ENCODE results near the gene PCYT1A.
"Not testable (repeated sequence)": the region's sequence is repeated elsewhere in the genome, so short reads cannot be mapped to it uniquely, and the experiment has no call there.

Gene PCYT1A

DNA sequence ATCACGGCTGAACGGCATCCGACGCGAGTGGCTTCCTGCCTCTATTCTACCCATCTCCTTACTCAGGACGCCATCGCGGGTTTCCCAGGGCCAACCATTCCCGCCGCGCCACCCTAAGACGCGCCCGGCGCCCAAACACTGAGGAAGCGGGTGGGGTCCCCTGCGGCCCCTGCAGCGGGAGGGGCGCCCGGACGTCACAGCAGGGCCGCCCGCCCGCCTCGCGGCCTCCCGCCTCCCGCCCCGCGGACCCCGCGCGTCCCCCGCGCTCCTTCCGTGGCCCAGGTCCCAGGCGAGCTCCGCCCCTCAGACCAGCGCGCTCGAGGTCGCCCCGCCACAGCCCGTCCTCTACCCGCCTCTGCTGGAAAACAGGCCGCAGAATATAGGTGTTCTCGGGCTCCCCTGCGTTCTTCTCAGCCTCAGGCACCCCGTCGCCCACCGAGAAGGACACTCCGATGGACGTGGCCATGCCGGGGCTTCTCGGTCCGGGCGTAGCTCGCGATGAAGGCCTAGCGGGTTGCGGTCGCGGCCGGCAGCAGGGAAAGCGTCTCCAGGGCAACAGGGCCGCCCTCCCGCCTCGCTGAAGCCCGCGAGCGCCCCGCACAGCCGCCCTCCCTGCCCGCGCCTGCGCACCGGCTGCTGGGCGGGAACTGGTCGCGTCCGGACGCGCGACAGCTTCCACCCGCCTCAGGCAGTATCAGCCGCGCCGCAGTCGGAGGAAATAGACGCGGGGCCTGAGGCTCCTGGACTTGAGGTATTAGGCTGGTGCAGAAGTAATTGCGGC is 30.4 kb upstream of the PCYT1A start, which contains the start of gene DYNLT2B:
DYNLT2B (minus strand) TSS at position 554 of the 781 bp plus-strand sequence; CDS start at position 466, 88 bp downstream.
- no peaks in the 10 kb centered on the region for H3K9me3 Mint-ChIP-seq
- TF ChIP-seq, protein P1, sequence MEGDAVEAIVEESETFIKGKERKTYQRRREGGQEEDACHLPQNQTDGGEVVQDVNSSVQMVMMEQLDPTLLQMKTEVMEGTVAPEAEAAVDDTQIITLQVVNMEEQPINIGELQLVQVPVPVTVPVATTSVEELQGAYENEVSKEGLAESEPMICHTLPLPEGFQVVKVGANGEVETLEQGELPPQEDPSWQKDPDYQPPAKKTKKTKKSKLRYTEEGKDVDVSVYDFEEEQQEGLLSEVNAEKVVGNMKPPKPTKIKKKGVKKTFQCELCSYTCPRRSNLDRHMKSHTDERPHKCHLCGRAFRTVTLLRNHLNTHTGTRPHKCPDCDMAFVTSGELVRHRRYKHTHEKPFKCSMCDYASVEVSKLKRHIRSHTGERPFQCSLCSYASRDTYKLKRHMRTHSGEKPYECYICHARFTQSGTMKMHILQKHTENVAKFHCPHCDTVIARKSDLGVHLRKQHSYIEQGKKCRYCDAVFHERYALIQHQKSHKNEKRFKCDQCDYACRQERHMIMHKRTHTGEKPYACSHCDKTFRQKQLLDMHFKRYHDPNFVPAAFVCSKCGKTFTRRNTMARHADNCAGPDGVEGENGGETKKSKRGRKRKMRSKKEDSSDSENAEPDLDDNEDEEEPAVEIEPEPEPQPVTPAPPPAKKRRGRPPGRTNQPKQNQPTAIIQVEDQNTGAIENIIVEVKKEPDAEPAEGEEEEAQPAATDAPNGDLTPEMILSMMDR (IDR thresholded peaks at IDR 0.05) = no peak
- H3K27ac Mint-ChIP-seq = peak within 1 kb of the TSS; percentile 99
- peaks cover 12% of the 10 kb centered on the region for H3K36me3 Mint-ChIP-seq (ENCODE audit: low read depth)
- H3K27me3 Mint-ChIP-seq (ENCODE audit: low read depth, poor library complexity) = peaks cover 4% of the 10 kb centered on the region
- DNase-seq = peak; percentile 91
- peak within 1 kb of the TSS; percentile 93 for H3K4me3 Mint-ChIP-seq
- peaks cover 12% of the 10 kb centered on the region for H3K4me1 Mint-ChIP-seq

DNA sequence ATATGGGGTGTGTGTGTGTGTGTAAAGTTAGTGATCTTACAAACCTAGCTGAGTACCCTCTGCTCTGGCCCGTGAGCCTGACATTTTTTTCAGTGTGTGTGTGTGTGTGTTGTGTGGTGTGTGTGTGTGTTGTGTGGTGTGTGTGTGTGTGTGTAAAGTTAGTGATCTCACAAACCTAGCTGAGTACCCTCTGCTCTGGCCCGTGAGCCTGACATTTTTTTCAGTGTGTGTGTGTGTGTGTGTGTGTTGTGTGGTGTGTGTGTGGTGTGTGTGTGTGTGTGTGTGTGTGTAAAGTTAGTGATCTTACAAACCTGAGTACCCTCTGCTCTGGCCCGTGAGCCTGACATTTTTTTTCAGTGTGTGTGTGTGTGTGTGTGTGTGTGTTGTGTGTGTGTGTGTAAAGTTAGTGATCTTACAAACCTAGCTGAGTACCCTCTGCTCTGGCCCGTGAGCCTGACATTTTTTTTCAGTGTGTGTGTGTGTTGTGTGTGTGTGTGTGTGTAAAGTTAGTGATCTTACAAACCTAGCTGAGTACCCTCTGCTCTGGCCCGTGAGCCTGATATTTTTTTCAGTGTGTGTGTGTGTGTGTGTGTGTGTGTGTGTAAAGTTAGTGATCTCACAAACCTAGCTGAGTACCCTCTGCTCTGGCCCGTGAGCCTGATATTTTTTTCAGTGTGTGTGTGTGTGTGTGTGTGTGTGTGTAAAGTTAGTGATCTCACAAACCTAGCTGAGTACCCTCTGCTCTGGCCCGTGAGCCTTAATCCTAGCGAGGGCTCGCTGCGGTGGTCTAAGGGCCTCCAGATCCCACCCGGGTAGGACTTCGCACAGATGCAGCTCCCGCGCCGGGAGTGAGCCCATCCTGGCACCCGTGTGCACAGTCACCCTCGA is 29.5 kb upstream of the PCYT1A start:
- peak overlapping the region; percentile 88 for H3K27ac Mint-ChIP-seq
- peaks cover 17% of the 10 kb centered on the region for H3K36me3 Mint-ChIP-seq (ENCODE audit: low read depth)
- H3K4me3 Mint-ChIP-seq = peak overlapping the region; percentile 93
- H3K27me3 Mint-ChIP-seq (ENCODE audit: low read depth, poor library complexity); H3K9me3 Mint-ChIP-seq; DNase-seq: not testable (repeated sequence)
- H3K4me1 Mint-ChIP-seq = peaks cover 12% of the 10 kb centered on the region

DNA sequence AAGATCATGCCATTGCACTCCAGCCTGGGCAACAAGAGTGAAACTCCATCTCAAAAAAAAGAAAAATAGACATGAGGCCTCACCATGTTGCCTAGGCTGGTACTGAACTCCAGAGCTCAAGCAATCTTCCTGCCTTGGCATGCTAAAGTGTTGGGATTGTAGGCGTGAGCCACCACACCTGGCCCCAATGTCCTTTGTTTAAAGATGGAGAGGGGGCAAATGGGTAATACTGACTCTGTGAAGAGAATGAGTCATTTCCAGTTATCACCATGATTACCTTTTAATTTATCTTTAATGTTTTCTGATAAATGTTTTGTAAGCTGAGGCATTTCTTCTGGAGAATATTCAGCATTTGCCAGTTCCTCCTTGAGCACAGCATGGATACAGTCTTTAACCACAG is 28.3 kb upstream of the PCYT1A start:
- peaks cover 12% of the 10 kb centered on the region for H3K4me1 Mint-ChIP-seq
- DNase-seq = no peak
- peak overlapping the region; percentile 93 for H3K4me3 Mint-ChIP-seq
- H3K27ac Mint-ChIP-seq = no peak overlapping the region
- peaks cover 24% of the 10 kb centered on the region for H3K36me3 Mint-ChIP-seq (ENCODE audit: low read depth)
- TF ChIP-seq, protein P1 (IDR thresholded peaks at IDR 0.05) = no peak
- no peaks in the 10 kb centered on the region for H3K9me3 Mint-ChIP-seq
- H3K27me3 Mint-ChIP-seq (ENCODE audit: low read depth, poor library complexity) = peaks cover 6% of the 10 kb centered on the region

DNA sequence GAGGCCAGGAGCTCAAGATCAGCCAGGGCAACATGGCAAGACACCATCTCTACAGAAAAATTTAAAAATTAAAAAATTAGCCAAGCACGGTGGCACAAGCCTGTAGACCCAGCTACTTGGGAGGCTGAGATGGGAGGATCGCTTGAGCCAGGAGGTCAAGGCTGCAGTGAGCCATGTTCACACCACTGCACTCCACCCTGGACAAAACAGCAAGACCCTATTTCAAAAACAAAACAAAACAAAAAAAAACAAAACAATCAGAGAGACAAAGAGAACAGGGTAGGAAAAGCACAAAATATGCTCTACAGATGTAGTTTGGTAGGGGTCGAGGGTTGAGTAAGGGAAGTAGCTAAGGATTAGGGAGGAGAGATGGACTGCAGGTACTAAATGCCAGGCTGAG is 27.1 kb upstream of the PCYT1A start:
- TF ChIP-seq, protein P1 (IDR thresholded peaks at IDR 0.05) = no peak
- H3K36me3 Mint-ChIP-seq (ENCODE audit: low read depth) = peaks cover 28% of the 10 kb centered on the region
- peak overlapping the region; percentile 30 for H3K27ac Mint-ChIP-seq
- H3K27me3 Mint-ChIP-seq (ENCODE audit: low read depth, poor library complexity) = peaks cover 7% of the 10 kb centered on the region
- DNase-seq = no peak
- H3K4me1 Mint-ChIP-seq = peaks cover 12% of the 10 kb centered on the region
- no peak overlapping the region for H3K4me3 Mint-ChIP-seq
- no peaks in the 10 kb centered on the region for H3K9me3 Mint-ChIP-seq

DNA sequence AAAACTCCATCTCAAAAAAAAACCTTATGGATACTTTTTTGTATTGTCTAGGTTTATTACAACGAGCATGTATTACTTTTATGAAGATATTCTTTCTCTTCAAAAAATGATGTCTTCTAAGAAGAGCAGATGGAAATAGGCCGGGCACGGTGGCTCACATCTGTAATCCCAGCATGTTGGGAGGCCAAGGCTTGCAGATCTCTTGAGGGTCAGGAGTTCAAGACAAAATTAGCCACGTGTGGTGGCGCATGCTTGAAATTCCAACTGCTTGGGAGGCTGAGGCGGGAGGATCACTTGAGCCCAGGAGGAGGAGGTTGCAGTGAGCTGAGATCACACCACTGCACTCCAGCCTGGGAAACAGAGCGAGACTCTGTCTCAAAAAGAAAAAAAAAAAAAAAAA is 26.6 kb upstream of the PCYT1A start:
- Mint-ChIP-seq H3K36me3 (ENCODE audit: low read depth) (peaks cover 33% of the 10 kb centered on the region), H3K4me1 (peaks cover 12% of the 10 kb centered on the region), H3K27ac (peak overlapping the region; percentile 91)
- not testable (repeated sequence) for H3K9me3 Mint-ChIP-seq; H3K4me3 Mint-ChIP-seq; DNase-seq; H3K27me3 Mint-ChIP-seq (ENCODE audit: low read depth, poor library complexity)

DNA sequence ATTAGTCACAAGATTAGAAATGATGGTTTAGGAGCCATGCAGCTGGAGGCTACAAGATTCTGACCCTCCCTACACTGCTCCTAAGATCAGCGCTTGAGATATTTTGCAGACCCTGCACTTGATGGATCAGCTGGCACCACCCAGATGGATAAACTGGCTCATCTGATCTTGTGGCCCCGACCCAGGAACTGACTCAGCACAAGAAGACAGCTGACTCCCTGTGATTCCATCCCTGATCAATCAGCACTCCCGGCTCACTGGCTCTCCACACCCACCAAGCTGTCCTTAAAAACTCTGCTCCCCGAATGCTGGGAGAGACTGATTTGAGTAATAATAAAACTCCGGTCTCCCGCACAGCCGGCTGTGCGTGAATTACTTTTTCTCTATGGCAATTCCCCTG is 15.4 kb upstream of the PCYT1A start:
- not testable (repeated sequence) for H3K4me1 Mint-ChIP-seq; H3K27me3 Mint-ChIP-seq (ENCODE audit: low read depth, poor library complexity)
- H3K27ac Mint-ChIP-seq = peak overlapping the region; percentile 86

DNA sequence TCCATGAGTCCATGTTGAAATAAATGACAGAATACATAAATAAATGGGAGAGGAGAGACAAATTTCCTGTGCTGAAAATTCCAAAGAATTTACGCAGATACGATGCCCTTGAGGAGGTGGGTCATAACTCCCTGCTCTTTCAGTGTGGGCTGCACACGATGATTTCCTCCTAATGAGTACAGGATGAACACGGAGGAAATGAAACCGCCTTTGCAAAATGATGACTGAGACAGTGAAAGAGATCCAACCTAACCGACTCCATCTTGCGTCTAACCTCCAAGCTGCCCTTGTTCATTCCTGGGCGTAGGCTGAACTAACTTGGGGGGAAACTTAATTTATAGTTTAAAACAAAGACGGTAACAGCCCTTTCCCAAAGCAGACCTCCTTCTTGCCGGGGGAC is 15.0 kb upstream of the PCYT1A start:
- H3K36me3 Mint-ChIP-seq (ENCODE audit: low read depth) = peaks cover 58% of the 10 kb centered on the region
- H3K27me3 Mint-ChIP-seq (ENCODE audit: low read depth, poor library complexity); H3K9me3 Mint-ChIP-seq; H3K4me3 Mint-ChIP-seq; H3K4me1 Mint-ChIP-seq; DNase-seq; H3K27ac Mint-ChIP-seq: not testable (repeated sequence)

More for the DNA sequence above, 15.4 kb upstream of the PCYT1A start:
- peaks cover 58% of the 10 kb centered on the region for H3K36me3 Mint-ChIP-seq (ENCODE audit: low read depth)
- not testable (repeated sequence) for DNase-seq, H3K4me3 Mint-ChIP-seq, H3K9me3 Mint-ChIP-seq

Measured in nephron progenitor cell (in vitro differentiated cells).